A673 (cell line): ENCODE measurements around the gene GULP1. TPM values are rescaled to one million over a fixed set of nuclear protein-coding genes. Genes with fewer than 3 reads are reported as not detected.
A peak's percentile ranks its signal among the peaks of the same experiment; 100 is the strongest.

Source experiments
- BruUV-seq: library from RNA; stranded (reverse); fragments of 400-500 nt; replicated peaks from 2 replicates; lab custom pipeline; 2021; lab: Mats Ljungman, UMichigan
- CTCF ChIA-PET: fragments of 300-600 bp; sonication (Branson Sonifier 250); formaldehyde crosslinking; loops from one replicate; lab custom pipeline; 2022; ENCODE audit warnings: antibody characterized with exemption; lab: Charles Lee
- POLR2A ChIA-PET: fragments of 300-600 bp; sonication (Branson Sonifier 250); formaldehyde crosslinking; loops from one replicate; lab custom pipeline; 2022; ENCODE audit warnings: antibody characterized with exemption; ENCODE audit not compliant: low non-redundant PET; lab: Charles Lee
- DNase-seq: peaks from one replicate; pipeline ENCODE4 v3.0.0-alpha.2; 2015; ENCODE audit warnings: low spot score
- H3K27ac ChIP-seq: fragments of 200-600 bp; sonication (generic); 2 replicates; pipeline ENCODE4 v1.5.1; 2016; ENCODE audit warnings: mixed run types, low read depth, mild to moderate bottlenecking, mixed read lengths, antibody characterized with exemption, low read length; ENCODE audit not compliant: poor library complexity, severe bottlenecking
- H3K27me3 ChIP-seq: fragments of 200-600 bp; sonication (generic); replicated peaks from 2 replicates; pipeline ENCODE4 v1.6.1; 2017; ENCODE audit warnings: mixed run types, low read depth, mild to moderate bottlenecking, mixed read lengths, antibody characterized with exemption, low read length; ENCODE audit not compliant: insufficient read depth, poor library complexity
- H3K36me3 ChIP-seq: fragments of 200-600 bp; sonication (generic); 2 replicates; pipeline ENCODE4 v1.6.1; 2016; ENCODE audit warnings: mixed run types, mild to moderate bottlenecking, mixed read lengths, antibody characterized with exemption, low read length; ENCODE audit not compliant: insufficient read depth, poor library complexity, severe bottlenecking
- H3K4me1 ChIP-seq: fragments of 200-600 bp; sonication (generic); 2 replicates; pipeline ENCODE4 v1.6.1; 2017; ENCODE audit warnings: mixed run types, mild to moderate bottlenecking, mixed read lengths, antibody characterized with exemption, low read length; ENCODE audit not compliant: insufficient read depth, poor library complexity, severe bottlenecking
- H3K4me3 ChIP-seq: fragments of 200-600 bp; sonication (generic); 2 replicates; pipeline ENCODE4 v1.5.1; 2016; ENCODE audit warnings: low read depth, mixed run types, mild to moderate bottlenecking, mixed read lengths, low read length; ENCODE audit not compliant: poor library complexity, severe bottlenecking
- H3K9me3 ChIP-seq: fragments of 200-600 bp; sonication (generic); 2 replicates; pipeline ENCODE4 v1.6.1; 2016; ENCODE audit warnings: mixed run types, low read depth, mild to moderate bottlenecking, mixed read lengths, antibody characterized with exemption, low read length; ENCODE audit not compliant: poor library complexity, severe bottlenecking
- CTCF ChIP-seq: fragments of 300-800, 200-600 bp; sonication (generic); conservative IDR thresholded peaks from 2 replicates; pipeline ENCODE4 v1.5.1; 2017; ENCODE audit warnings: low read depth, mild to moderate bottlenecking, antibody characterized with exemption, low read length, moderate library complexity, mixed read lengths
- EZH2 ChIP-seq: fragments of 200-600 bp; sonication (generic); IDR thresholded peaks from 2 replicates; pipeline ENCODE4 v1.6.1; 2017; ENCODE audit warnings: borderline replicate concordance, low read depth, mild to moderate bottlenecking, mixed read lengths, antibody characterized with exemption, low read length; ENCODE audit not compliant: poor library complexity, severe bottlenecking
- intact Hi-C: fragments of 100-400 bp; cut with micrococcal nuclease; formaldehyde crosslinking; loops from one replicate; pipeline ENCODE4 v1.10.0; 2022; ENCODE audit not compliant: unreplicated experiment
- total RNA-seq: library from RNA; stranded (reverse); gene quantifications from 2 replicates; pipeline ENCODE4 v1.2.3, GENCODE V29; 2021

The GULP1 gene
- total RNA-seq, 1 experiment from 2014 or later: 7.2 TPM

DNA sequence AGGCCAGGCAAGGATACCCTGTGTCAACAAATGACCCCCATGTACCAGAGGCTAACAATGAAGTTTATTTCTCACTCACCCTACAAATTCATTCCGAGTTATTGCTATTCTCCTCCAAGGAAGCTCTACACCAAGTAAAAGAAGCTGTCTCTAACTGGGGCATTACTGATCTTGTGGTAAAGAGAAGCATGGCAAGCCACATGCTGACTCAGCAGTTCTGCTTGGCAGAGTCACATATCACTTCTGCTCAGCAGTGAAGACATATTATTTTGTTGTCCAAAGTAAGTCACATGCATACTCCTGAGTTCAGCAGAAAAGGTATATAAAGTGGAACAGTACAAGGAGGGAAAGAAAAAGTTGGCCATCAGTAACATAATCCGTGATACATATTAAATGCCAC is 315.8 kb downstream of the GULP1 start:
- no TSS peak for BruUV-seq
- peak; percentile 21 for DNase-seq
- Histone ChIP-seq H3K4me1 (no peaks in the 10 kb centered on the region), H3K9me3 (no peaks in the 10 kb centered on the region), H3K27ac (no peak overlapping the region), H3K27me3 (no peaks in the 10 kb centered on the region), H3K36me3 (no peaks in the 10 kb centered on the region), H3K4me3 (no peak overlapping the region)
- ChIA-PET POLR2A (no interaction called here), CTCF (no interaction called here)
- intact Hi-C loops: no loop called here
- TF ChIP-seq CTCF (no peak), EZH2 (no peak)

DNA sequence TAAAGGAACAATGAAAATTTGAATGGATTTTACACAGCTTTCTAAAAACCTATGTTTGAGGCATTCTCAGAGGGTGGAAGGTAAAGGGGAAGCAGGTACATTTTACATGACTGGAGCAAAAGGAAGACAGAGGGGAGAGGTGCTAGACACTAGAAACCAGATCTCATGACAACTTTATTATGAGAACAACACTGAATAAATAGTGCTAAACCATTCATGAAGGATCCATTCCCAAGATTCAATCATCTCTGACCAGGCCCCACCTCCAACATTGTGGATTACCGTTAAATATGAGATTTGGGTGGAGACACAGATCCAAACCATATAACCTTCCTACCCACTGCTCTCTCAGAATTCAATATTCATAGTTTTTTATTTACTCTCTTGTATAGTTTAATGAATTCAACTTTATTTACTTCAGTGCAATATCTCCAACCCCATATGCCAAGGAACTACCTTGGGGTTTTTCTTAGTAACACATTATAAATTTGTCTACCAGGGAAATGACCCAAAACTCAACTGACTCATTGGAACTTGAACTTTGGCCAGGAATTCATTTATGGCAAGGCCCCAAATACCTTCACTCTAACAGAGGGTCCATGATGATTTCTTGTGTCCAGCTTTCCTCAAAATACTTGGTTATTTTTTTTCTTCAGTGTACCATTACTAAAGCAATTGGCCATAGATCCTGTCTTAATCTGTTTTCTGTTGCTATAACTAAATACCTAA is 317.8 kb downstream of the GULP1 start:
- Histone ChIP-seq H3K27me3 (no peaks in the 10 kb centered on the region), H3K4me3 (no peak overlapping the region), H3K27ac (no peak overlapping the region), H3K36me3 (no peaks in the 10 kb centered on the region), H3K9me3 (no peaks in the 10 kb centered on the region), H3K4me1 (no peaks in the 10 kb centered on the region)
- no TSS peak for BruUV-seq
- CTCF ChIA-PET: no interaction called here
- no peak for DNase-seq
- intact Hi-C loops: no loop called here
- TF ChIP-seq EZH2 (no peak), CTCF (no peak)
- POLR2A ChIA-PET: no interaction called here

- H3K27ac ChIP-seq: no peak overlapping the region
- intact Hi-C loops: no loop called here
- POLR2A ChIA-PET: no interaction called here
- no peaks in the 10 kb centered on the region for H3K27me3 ChIP-seq
- no peaks in the 10 kb centered on the region for H3K4me1 ChIP-seq
- no TSS peak for BruUV-seq
- no peak for DNase-seq
- CTCF ChIA-PET: no interaction called here
- H3K4me3 ChIP-seq: no peak overlapping the region
- TF ChIP-seq CTCF (no peak), EZH2 (no peak)
- no peaks in the 10 kb centered on the region for H3K9me3 ChIP-seq
- no peaks in the 10 kb centered on the region for H3K36me3 ChIP-seq
These were observed 318.4 kb downstream of the GULP1 start for GRCh38 chr2:188610050-188610444.
